Naive thymus-derived CD4-positive, alpha-beta T cell (primary cell): ENCODE results near the gene GDPD1. TPM values are rescaled to one million over a fixed set of nuclear protein-coding genes. Genes with fewer than 3 reads are reported as not detected.
A peak's percentile ranks its signal among the peaks of the same experiment; 100 is the strongest.
"Not testable (repeated sequence)": the region's sequence is repeated elsewhere in the genome, so short reads cannot be mapped to it uniquely, and the experiment has no call there.

ENCODE experiments used
- ATAC-seq: fragments of 150-1000 bp; cut with Tn5 transposase; 2 replicates; pipeline ENCODE4 v1.10.0; 2021; ENCODE audit warnings: mild to moderate bottlenecking, moderate library complexity
- CTCF ChIA-PET: fragments of 350-600 bp; sonication (Branson Sonifier 250); formaldehyde crosslinking; loops from one replicate; lab custom pipeline; 2021; ENCODE audit warnings: antibody characterized with exemption; lab: Charles Lee
- POLR2A ChIA-PET: fragments of 350-600 bp; sonication (Branson Sonifier 250); formaldehyde crosslinking; loops from one replicate; lab custom pipeline; 2021; ENCODE audit warnings: antibody characterized with exemption, inconsistent platforms; lab: Charles Lee
- DNase-seq, 9 donors: peaks; one replicate each; pipeline versions ENCODE4 v3.0.0 to v3.0.0-alpha.2; 2020 to 2022; ENCODE audit warnings: mixed read lengths in 1 of 9
- H3K27ac ChIP-seq: one replicate; pipeline ENCODE4 v1.7.0; 2013; ENCODE audit warnings: mild to moderate bottlenecking, low read depth, low read length, moderate library complexity
- H3K27me3 ChIP-seq, 2 donors: one replicate each; pipeline ENCODE4 v1.7.0; 2013; ENCODE audit warnings: low read length in 2 of 2, mild to moderate bottlenecking in 2 of 2, moderate library complexity in 2 of 2; ENCODE audit not compliant: control insufficient read depth in 2 of 2, insufficient read depth in 2 of 2
- H3K36me3 ChIP-seq, 3 experiments: 1 replicate in 2 of 3; 2 replicates in 1 of 3; pipeline ENCODE4 v1.7.0; 2013; ENCODE audit warnings: low read length in 3 of 3, mild to moderate bottlenecking in 3 of 3, moderate library complexity in 1 of 3; ENCODE audit not compliant: insufficient read depth in 3 of 3, control insufficient read depth in 2 of 3
- H3K4me1 ChIP-seq, 2 donors: one replicate each; pipeline ENCODE4 v1.7.0; 2013; ENCODE audit warnings: low read length in 2 of 2, mild to moderate bottlenecking in 2 of 2, moderate library complexity in 1 of 2; ENCODE audit not compliant: control insufficient read depth in 2 of 2, insufficient read depth in 2 of 2
- H3K4me3 ChIP-seq: 2 replicates; pipeline ENCODE4 v1.7.0; 2013; ENCODE audit warnings: mild to moderate bottlenecking, low read length
- H3K9me3 ChIP-seq, 3 experiments: 1 replicate in 2 of 3; 2 replicates in 1 of 3; pipeline ENCODE4 v1.7.0; 2013; ENCODE audit warnings: low read length in 3 of 3; ENCODE audit not compliant: control insufficient read depth in 2 of 3
- H3K27ac Mint-ChIP-seq, 9 donors: one replicate each; pipeline ENCODE4 v1.8.0; 2020 to 2022; ENCODE audit warnings: mixed read lengths in 9 of 9, mild to moderate bottlenecking in 8 of 9, moderate library complexity in 5 of 9, inconsistent platforms in 2 of 9
- H3K27me3 Mint-ChIP-seq, 5 donors: one replicate each; pipeline ENCODE4 v1.8.0; 2021 to 2022; ENCODE audit warnings: mixed read lengths in 5 of 5, mild to moderate bottlenecking in 1 of 5
- H3K36me3 Mint-ChIP-seq, 5 donors: one replicate each; pipeline ENCODE4 v1.8.0; 2020 to 2022; ENCODE audit warnings: mixed read lengths in 5 of 5, mild to moderate bottlenecking in 3 of 5, inconsistent platforms in 1 of 5
- H3K4me1 Mint-ChIP-seq, 7 donors: one replicate each; pipeline ENCODE4 v1.8.0; 2020 to 2022; ENCODE audit warnings: mixed read lengths in 7 of 7, mild to moderate bottlenecking in 3 of 7, inconsistent platforms in 1 of 7
- H3K4me3 Mint-ChIP-seq, 10 donors: one replicate each; pipeline ENCODE4 v1.8.0; 2020 to 2022; ENCODE audit warnings: mild to moderate bottlenecking in 10 of 10, mixed read lengths in 10 of 10, moderate library complexity in 6 of 10, inconsistent platforms in 2 of 10
- H3K9me3 Mint-ChIP-seq, 11 donors: one replicate each; pipeline ENCODE4 v1.8.0; 2020 to 2022; ENCODE audit warnings: mixed read lengths in 11 of 11, mild to moderate bottlenecking in 4 of 11, inconsistent platforms in 1 of 11, moderate library complexity in 1 of 11
- intact Hi-C, 2 donors: fragments of 100-400 bp; cut with micrococcal nuclease; formaldehyde crosslinking; loops; one replicate each; pipeline ENCODE4 v1.15.1; 2023
- polyA plus RNA-seq, 2 donors: library from polyadenylated mRNA; unstranded; fragments of 300-500 nt; fragmentation: Illumina TruSeq; gene quantifications; one replicate each; pipeline ENCODE4 v1.2.3, GENCODE V29; 2021
- total RNA-seq, 6 experiments: library from RNA in 5 of 6; stranded (reverse) in 5 of 6; gene quantifications; 1 replicate in 5 of 6; 2 replicates in 1 of 6; pipeline ENCODE4 v1.2.3 and lab custom pipeline; 2021 to 2026

The GDPD1 gene
- total and polyA plus RNA-seq, 7 experiments from 2014 or later = 0.85 to 6.0 (median 3.8) TPM

DNA sequence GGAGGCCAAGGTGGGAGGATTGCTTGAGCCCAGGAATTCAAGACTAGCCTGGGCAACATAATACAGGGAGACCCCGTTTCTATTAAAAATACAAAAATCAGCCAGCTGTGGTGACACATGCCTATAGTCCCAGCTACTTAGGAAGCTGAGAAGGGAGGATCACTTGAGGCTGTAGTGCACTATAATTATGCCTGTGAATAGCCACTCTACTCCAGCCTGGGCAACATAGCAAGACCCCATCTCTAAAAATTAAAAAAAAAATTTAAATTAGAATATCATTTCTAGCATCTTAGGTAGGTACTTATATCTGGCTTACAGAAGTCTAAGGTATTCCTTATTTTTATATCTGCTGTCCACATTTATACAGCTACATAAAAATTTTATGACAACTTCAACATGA lies 18.0 kb upstream of the GDPD1 start:
- Histone ChIP-seq H3K27ac (no peak overlapping the region), H3K4me3 (no peak overlapping the region), H3K9me3 (no peaks in the 10 kb centered on the region), H3K36me3 (no peaks in the 10 kb centered on the region), H3K4me1 (no peaks in the 10 kb centered on the region), H3K27me3 (no peaks in the 10 kb centered on the region)
- no peaks in the 10 kb centered on the region for H3K27me3 Mint-ChIP-seq
- DNase-seq = no peak
- H3K36me3 Mint-ChIP-seq = peaks cover 0 to 7% (median 0%) of the 10 kb centered on the region in 5 donors
- H3K4me1 Mint-ChIP-seq = no peaks in the 10 kb centered on the region
- no peak overlapping the region for H3K4me3 Mint-ChIP-seq
- intact Hi-C loops = no loop called here
- no peaks in the 10 kb centered on the region for H3K9me3 Mint-ChIP-seq
- ATAC-seq = no peak
- POLR2A ChIA-PET = no interaction called here
- CTCF ChIA-PET = interaction anchor here (0.5 kb wide), 1 partner anchor 26 kb away, joined by 6 read pairs; no protein-coding TSS in a partner anchor
- no peak overlapping the region for H3K27ac Mint-ChIP-seq

DNA sequence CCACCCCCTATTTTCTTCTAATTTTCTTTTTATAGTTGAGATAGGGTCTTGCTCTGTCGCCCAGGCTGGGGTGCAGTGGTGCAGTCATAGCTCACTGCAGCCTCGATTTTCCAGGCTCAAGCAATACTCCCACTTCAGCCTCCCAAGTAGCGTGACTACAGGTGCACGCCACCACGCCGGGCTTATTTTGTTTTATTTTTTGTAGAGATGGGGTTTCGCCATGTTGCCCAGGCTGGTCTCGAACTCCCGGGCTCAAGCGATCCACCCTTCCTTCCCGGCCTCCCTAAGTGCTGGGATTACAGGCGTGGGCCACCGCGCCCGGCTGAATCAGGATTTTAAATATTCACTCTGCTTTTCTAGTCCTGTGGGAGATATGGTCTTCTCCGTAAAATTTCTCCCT lies 941 bp upstream of the GDPD1 start:
- H3K27ac Mint-ChIP-seq = peak overlapping the region in 1 of 9 donors; percentile 9

DNA sequence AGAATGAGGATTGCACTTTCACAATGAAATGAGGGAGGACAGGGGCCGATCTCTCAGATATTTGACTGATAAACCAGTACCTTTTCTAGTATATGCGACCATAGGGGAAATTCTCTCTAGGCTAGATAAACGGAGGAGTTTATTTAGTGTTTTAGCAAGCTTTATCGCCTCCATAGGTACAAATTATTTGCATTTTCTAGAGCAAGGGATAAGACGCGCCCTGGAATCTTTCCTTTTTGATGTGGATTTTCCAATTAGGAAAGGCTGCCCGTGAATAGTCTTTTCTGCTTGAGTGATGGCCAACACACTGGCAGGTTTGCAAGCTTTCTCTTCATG lies 351 bp upstream of the GDPD1 start:
- H3K27ac ChIP-seq = peak overlapping the region; percentile 36
- H3K36me3 ChIP-seq = peaks cover 0 to 3% (median 0%) of the 10 kb centered on the region in 3 experiments
- peaks cover 0 to 5% (median 0%) of the 10 kb centered on the region in 5 donors for H3K36me3 Mint-ChIP-seq
- no peaks in the 10 kb centered on the region for H3K9me3 Mint-ChIP-seq
- H3K4me3 Mint-ChIP-seq = peak overlapping the region; percentile 94 to 100 (median 98)
- CTCF ChIA-PET = interaction anchor here (0.5 to 1.1 kb wide), 4 partner anchors 8 to 552 kb away, joined by 3 to 5 read pairs (median 3); no protein-coding TSS in a partner anchor
- H3K27me3 Mint-ChIP-seq = peaks cover 0 to 5% (median 0%) of the 10 kb centered on the region in 5 donors
- H3K27me3 ChIP-seq = no peaks in the 10 kb centered on the region
- peaks cover 5 to 16% (median 14%) of the 10 kb centered on the region in 7 donors for H3K4me1 Mint-ChIP-seq
- intact Hi-C loops = loop anchor here (1.0 to 10.0 kb wide), 10 partner anchors 10 to 347 kb away; partner anchors contain the start of genes PRR11 (in 2 of the 2), SKA2 (in 2 of the 2), SMG8 (in 2 of the 2) and TRIM37 (in 2 of the 2)
- H3K27ac Mint-ChIP-seq = peak overlapping the region; percentile 94 to 100 (median 98)
- POLR2A ChIA-PET = interaction anchor here (0.7 to 2.6 kb wide), 3 partner anchors 10 to 399 kb away, joined by 3 to 27 read pairs (median 5); partner anchors contain the start of genes CLTC, PRR11 and SMG8
- no peaks in the 10 kb centered on the region for H3K9me3 ChIP-seq
- no peak for DNase-seq
- H3K4me3 ChIP-seq = peak overlapping the region; percentile 99
- no peak for ATAC-seq
- peaks cover 5 to 9% of the 10 kb centered on the region in 2 donors for H3K4me1 ChIP-seq

More for the DNA sequence above, 941 bp upstream of the GDPD1 start:
- Mint-ChIP-seq H3K4me1 (peaks cover 5 to 19% (median 16%) of the 10 kb centered on the region in 7 donors), H3K27me3 (peaks cover 0 to 5% (median 0%) of the 10 kb centered on the region in 5 donors), H3K4me3 (peak overlapping the region in 7 of 10 donors; percentile 95 to 100 (median 99)), H3K36me3 (peaks cover 0 to 9% (median 0%) of the 10 kb centered on the region in 5 donors), H3K9me3 (no peaks in the 10 kb centered on the region)
- H3K4me3 ChIP-seq = no peak overlapping the region
- H3K36me3 ChIP-seq = peaks cover 0 to 3% (median 0%) of the 10 kb centered on the region in 3 experiments
- CTCF ChIA-PET = interaction anchor here (0.9 kb wide), 1 partner anchor 94 kb away, joined by 3 read pairs; no protein-coding TSS in a partner anchor
- no peaks in the 10 kb centered on the region for H3K9me3 ChIP-seq
- no peak overlapping the region for H3K27ac ChIP-seq
- DNase-seq = no peak
- no peaks in the 10 kb centered on the region for H3K27me3 ChIP-seq
- no peak for ATAC-seq
- POLR2A ChIA-PET = interaction anchor here (2.6 kb wide), 1 partner anchor 9 kb away, joined by 27 read pairs; the partner anchor contains the start of gene SMG8
- intact Hi-C loops = no loop called here
- peaks cover 5 to 9% of the 10 kb centered on the region in 2 donors for H3K4me1 ChIP-seq

DNA sequence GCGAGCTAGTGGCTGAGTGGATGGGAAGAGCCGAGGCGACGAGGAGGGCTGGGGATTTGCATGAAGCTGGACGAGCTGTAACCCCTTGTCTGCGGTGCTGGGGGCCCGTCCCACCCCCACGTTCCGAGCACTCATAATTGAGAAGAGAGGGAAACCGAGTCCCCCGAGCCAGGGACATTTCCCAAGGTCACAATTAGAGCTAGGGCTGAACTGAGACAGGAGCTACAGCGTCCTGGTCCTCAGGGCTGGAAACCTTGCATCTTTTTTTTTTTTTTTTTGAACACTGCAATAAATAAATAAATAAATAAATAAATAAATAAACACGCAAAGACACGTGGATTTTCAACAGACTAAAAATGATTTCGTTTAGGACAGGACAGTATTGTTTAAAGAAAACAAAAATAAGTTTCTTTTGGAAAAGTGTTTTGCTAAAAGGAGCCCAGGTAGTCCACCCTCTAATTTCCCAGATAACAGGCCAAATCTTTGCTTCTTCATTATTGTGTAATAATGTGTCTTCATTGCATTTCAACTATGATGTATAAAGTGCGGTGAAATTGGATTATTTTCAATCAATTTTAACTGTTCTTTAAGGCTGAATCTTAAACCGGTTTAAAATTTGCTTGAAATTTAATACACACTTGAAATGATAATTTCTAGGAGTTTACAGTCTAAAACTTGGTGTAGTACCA lies 992 bp downstream of the GDPD1 start:
- Mint-ChIP-seq H3K4me1 (peaks cover 5 to 16% (median 14%) of the 10 kb centered on the region in 7 donors), H3K9me3 (no peaks in the 10 kb centered on the region), H3K36me3 (peaks cover 0 to 5% (median 0%) of the 10 kb centered on the region in 5 donors), H3K4me3 (peak overlapping the region; percentile 94 to 100 (median 98)), H3K27me3 (peaks cover 0 to 5% (median 0%) of the 10 kb centered on the region in 5 donors), H3K27ac (peak overlapping the region; percentile 94 to 100 (median 98))
- ATAC-seq (no peak), DNase-seq (no peak)
- ChIA-PET POLR2A (interaction anchor here (2.6 kb wide), 1 partner anchor 11 kb away, joined by 27 read pairs; the partner anchor contains the start of gene SMG8), CTCF (interaction anchor here (0.5 to 1.3 kb wide), 4 partner anchors 12 to 116 kb away, joined by 3 to 5 read pairs (median 4); no protein-coding TSS in a partner anchor)
- H3K27ac ChIP-seq = peak overlapping the region; percentile 92
- no peaks in the 10 kb centered on the region for H3K9me3 ChIP-seq
- intact Hi-C loops = loop anchor here in 1 of 2 donors (2.0 to 10.0 kb wide), 4 partner anchors 93 to 346 kb away; partner anchors contain the start of genes DHX40 and TRIM37
- H3K36me3 ChIP-seq = peaks cover 0 to 3% (median 0%) of the 10 kb centered on the region in 3 experiments
- no peaks in the 10 kb centered on the region for H3K27me3 ChIP-seq
- peaks cover 5 to 9% of the 10 kb centered on the region in 2 donors for H3K4me1 ChIP-seq
- H3K4me3 ChIP-seq = peak overlapping the region; percentile 99

DNA sequence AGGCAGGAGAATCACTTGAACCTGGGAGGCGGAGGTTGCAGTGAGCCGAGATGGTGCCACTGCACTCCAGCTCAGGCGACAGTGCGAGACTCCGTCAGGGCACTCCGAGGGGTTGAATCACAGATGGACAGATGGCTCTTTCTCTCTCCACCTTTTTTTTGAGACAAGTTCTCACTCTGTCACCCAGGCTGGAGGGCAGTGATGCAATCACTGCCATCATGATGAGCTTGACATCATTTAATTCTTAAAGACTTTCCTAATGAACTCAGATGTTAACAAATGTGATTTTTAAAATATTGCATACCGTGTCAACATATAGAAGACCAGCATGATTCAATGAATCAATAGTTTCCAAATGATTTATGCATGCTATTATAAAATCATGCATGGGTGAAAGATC lies 3.5 kb downstream of the GDPD1 start:
- ATAC-seq = no peak
- POLR2A ChIA-PET = no interaction called here
- H3K9me3 Mint-ChIP-seq = no peaks in the 10 kb centered on the region
- H3K4me1 Mint-ChIP-seq = peaks cover 5 to 16% (median 14%) of the 10 kb centered on the region in 7 donors
- H3K4me1 ChIP-seq = peaks cover 5 to 9% of the 10 kb centered on the region in 2 donors
- intact Hi-C loops = loop anchor here in 1 of 2 donors (5.0 to 10.0 kb wide), 2 partner anchors 91 to 343 kb away; partner anchors contain the start of gene DHX40
- H3K27me3 Mint-ChIP-seq = peaks cover 0 to 5% (median 0%) of the 10 kb centered on the region in 5 donors
- DNase-seq = no peak
- no peak overlapping the region for H3K4me3 Mint-ChIP-seq
- no peaks in the 10 kb centered on the region for H3K27me3 ChIP-seq
- H3K36me3 ChIP-seq = peaks cover 0 to 3% (median 0%) of the 10 kb centered on the region in 3 experiments
- no peaks in the 10 kb centered on the region for H3K9me3 ChIP-seq
- no peak overlapping the region for H3K27ac ChIP-seq
- H3K27ac Mint-ChIP-seq = no peak overlapping the region
- CTCF ChIA-PET = interaction anchor here (0.7 kb wide), 1 partner anchor 78 kb away, joined by 3 read pairs; no protein-coding TSS in a partner anchor
- H3K36me3 Mint-ChIP-seq = peaks cover 0 to 5% (median 0%) of the 10 kb centered on the region in 5 donors
- H3K4me3 ChIP-seq = no peak overlapping the region

DNA sequence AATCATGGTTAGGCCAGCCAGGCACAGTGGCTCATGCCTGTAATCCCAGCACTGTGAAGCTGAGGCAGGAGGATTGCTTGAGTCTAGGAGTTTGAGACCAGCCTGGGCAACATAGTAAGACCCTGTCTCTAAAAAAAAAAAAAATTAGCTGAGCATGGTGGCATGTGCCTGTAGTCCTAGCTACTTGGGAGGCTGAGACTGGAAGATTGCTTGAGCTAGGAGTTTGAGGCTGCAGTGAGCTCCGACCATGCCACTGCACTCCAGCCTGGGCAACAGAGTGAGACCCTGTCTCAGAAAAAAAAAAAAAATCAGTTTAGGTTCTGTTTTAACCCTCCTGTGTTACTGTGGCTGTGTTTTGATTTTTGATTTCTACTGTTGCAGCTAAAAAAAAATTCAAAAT lies 8.3 kb downstream of the GDPD1 start:
- DNase-seq, H3K27me3 Mint-ChIP-seq, H3K36me3 ChIP-seq, H3K27ac Mint-ChIP-seq, ATAC-seq, H3K4me3 ChIP-seq, H3K9me3 Mint-ChIP-seq, H3K4me3 Mint-ChIP-seq, H3K36me3 Mint-ChIP-seq, H3K27me3 ChIP-seq, H3K4me1 Mint-ChIP-seq, H3K4me1 ChIP-seq, H3K9me3 ChIP-seq, H3K27ac ChIP-seq: not testable (repeated sequence)
- ChIA-PET POLR2A (interaction anchor here (0.7 kb wide), 1 partner anchor 1232 kb away, joined by 3 read pairs; no protein-coding TSS in a partner anchor), CTCF (interaction anchor here (0.7 to 0.9 kb wide), 2 partner anchors 26 to 235 kb away, joined by 3 to 6 read pairs; no protein-coding TSS in a partner anchor)
- intact Hi-C loops = loop anchor here in 1 of 2 donors (10.0 kb wide), 1 partner anchor 86 kb away; no protein-coding TSS in a partner anchor
